Endothelial cell of umbilical vein (primary cell): ENCODE results near the gene PIK3AP1.

Experiments
- EZH2 ChIP-seq: IDR thresholded peaks from 2 replicates; pipeline ENCODE4 v1.6.1; 2012; ENCODE audit warnings: borderline replicate concordance, low read depth, mild to moderate bottlenecking, moderate library complexity, low read length, inconsistent platforms; ENCODE audit not compliant: severe bottlenecking
- GATA2 ChIP-seq: IDR thresholded peaks from 2 replicates; pipeline ENCODE4 v1.7.0; 2011; ENCODE audit warnings: low read depth, mild to moderate bottlenecking, moderate library complexity, mixed read lengths, low read length; ENCODE audit not compliant: insufficient read length, insufficient read depth
- JUN ChIP-seq: IDR thresholded peaks from 2 replicates; pipeline ENCODE4 v1.6.1; 2011; ENCODE audit warnings: borderline replicate concordance, low read depth; ENCODE audit not compliant: insufficient read length, insufficient read depth
- POLR2A ChIP-seq: IDR thresholded peaks from 2 replicates; pipeline ENCODE4 v1.6.1; 2012; ENCODE audit warnings: low read depth, mild to moderate bottlenecking, control low read depth, low read length
- TF ChIP-seq, protein P1 (sequence below), 2 donors: IDR thresholded peaks; 1 replicate in 1 of 2; 2 replicates in 1 of 2; pipeline ENCODE4 v1.5.1; 2011; ENCODE audit warnings: low read length in 2 of 2, mild to moderate bottlenecking in 2 of 2, moderate library complexity in 2 of 2, control low read depth in 1 of 2, inconsistent platforms in 1 of 2, low read depth in 1 of 2; ENCODE audit not compliant: insufficient read depth in 1 of 2; ENCODE audit errors: extremely low read depth in 1 of 2

DNA sequence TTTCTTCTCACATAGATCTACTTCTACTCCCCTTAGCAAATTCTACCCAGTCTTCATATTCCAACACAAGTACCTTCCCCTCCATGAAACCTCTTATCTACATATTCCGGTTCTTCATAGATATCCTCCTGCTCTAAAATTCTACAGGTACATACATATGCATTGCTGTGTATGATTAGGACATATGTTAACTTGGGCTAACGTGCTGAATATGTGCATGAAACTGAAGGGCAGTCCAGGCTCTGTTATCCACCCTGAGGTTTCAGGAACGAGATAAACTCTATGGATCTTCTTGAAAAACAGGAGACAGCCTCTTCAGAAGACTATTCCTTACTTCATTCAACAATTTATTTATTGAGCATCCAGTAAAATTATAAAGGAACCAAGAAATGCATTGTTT lies 165.0 kb downstream of the PIK3AP1 start:
- TF ChIP-seq EZH2 (no peak), JUN (no peak), POLR2A (no peak), GATA2 (no peak)
- TF ChIP-seq, protein P1, sequence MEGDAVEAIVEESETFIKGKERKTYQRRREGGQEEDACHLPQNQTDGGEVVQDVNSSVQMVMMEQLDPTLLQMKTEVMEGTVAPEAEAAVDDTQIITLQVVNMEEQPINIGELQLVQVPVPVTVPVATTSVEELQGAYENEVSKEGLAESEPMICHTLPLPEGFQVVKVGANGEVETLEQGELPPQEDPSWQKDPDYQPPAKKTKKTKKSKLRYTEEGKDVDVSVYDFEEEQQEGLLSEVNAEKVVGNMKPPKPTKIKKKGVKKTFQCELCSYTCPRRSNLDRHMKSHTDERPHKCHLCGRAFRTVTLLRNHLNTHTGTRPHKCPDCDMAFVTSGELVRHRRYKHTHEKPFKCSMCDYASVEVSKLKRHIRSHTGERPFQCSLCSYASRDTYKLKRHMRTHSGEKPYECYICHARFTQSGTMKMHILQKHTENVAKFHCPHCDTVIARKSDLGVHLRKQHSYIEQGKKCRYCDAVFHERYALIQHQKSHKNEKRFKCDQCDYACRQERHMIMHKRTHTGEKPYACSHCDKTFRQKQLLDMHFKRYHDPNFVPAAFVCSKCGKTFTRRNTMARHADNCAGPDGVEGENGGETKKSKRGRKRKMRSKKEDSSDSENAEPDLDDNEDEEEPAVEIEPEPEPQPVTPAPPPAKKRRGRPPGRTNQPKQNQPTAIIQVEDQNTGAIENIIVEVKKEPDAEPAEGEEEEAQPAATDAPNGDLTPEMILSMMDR (IDR thresholded peaks at IDR 0.05; ENCODE audit: extremely low read depth in 1 of 2, insufficient read depth in 1 of 2, low read depth in 1 of 2, low read length in 2 of 2) = no peak
